ENCODE measurements around the gene SGO2. TPM values are rescaled to one million over a fixed set of nuclear protein-coding genes. Genes with fewer than 3 reads are reported as not detected.

The SGO2 gene
- total and polyA plus RNA-seq, 2 donors (not counting 3 experiments of a cell fraction or from before 2014, with no cell fraction given), result 1.7 to 20.5 TPM

DNA sequence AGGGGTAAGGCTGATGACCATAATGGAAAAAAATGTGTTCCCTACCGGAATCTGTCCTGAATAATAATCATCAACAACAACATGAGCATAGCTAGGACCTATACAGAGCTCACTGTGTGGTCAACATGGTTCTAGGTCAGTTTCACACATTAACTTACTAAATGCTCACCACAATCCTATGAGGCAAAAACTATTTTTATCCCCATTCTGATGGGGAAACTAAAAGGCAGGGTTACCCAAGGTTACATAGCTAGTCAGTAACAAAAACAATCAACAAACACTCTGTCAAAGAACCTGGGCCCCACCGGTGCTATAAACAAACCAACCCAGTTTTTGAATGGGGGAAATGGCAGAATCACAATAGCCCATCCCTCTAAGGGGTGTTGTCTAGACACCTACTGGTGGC lies 100.0 kb downstream of the SGO2 start:
- H3K27ac ChIP-seq (ENCODE audit: insufficient read depth, low read depth, low read length), result no peak overlapping the region

DNA sequence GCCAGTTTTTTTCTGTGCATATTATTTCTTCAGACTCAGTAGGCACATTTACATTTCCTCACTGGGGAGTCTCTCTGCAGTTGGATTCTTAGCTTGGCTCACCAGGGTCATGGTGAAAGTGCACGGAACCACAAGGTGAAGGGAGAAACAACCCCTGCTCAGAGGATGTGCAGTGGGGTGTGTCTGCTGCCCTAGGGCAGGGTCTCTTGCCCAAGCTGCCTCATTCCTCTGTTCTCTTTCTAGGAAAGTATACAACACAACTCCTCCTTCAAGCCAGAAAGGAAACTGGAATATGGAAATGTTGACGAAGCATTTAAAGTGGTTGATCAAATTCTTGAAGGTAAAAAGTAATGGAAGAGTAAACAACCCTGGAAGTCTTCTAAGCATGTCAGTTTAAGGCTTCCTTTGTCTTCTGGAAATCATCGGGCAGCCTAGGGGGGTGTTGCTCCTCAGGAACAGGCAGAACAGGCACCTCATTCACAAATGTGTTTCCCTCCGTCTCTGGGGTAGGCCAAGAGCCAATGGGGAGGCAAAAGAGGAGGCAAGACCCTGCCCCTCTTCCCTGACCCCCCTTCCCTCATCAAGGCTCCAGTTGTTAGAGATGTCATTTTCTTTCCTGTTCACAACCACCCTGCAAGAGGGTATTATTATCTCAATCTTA lies 101.2 kb downstream of the SGO2 start:
- dilution Hi-C loops (cut with MboI; ENCODE audit: extremely low pct_ligation_motif_present, low sequenced_read_pairs), result no loop called here
- H3K4me1 ChIP-seq (ENCODE audit: control insufficient read depth, extremely low read depth, insufficient read depth, low read length), result no peaks in the 10 kb centered on the region

More for the DNA sequence above, 100.0 kb downstream of the SGO2 start:
- POLR2A ChIA-PET, result no interaction called here
- Histone ChIP-seq H3K9me1 (replicated peaks; ENCODE audit: control insufficient read depth, extremely low read depth, insufficient read depth, low read length) (no peaks in the 10 kb centered on the region), H3K4me1 (ENCODE audit: control insufficient read depth, extremely low read depth, insufficient read depth, low read length) (no peaks in the 10 kb centered on the region), H3K4me3 (replicated peaks in 1 of 3; ENCODE audit: insufficient read depth in 1 of 3, low read depth in 1 of 3, low read length in 3 of 3) (no peak overlapping the region), H3K9me3 (replicated peaks; ENCODE audit: control insufficient read depth, insufficient read depth, low read length) (no peaks in the 10 kb centered on the region), H4K20me1 (replicated peaks; ENCODE audit: control insufficient read depth, extremely low read depth, insufficient read depth, low read length) (no peaks in the 10 kb centered on the region), H3K79me2 (ENCODE audit: control insufficient read depth, insufficient read depth, low read length) (no peaks in the 10 kb centered on the region), H3K9ac (replicated peaks; ENCODE audit: extremely low read depth, insufficient read depth, low read length) (no peak overlapping the region), H2AFZ (ENCODE audit: low read depth, low read length) (no peak overlapping the region), H3K27me3 (ENCODE audit: control insufficient read depth in 2 of 2, insufficient read depth in 2 of 2, low read length in 2 of 2) (peaks cover 2 to 7% of the 10 kb centered on the region in 2 experiments), H3K36me3 (ENCODE audit: control insufficient read depth in 2 of 2, extremely low read depth in 1 of 2, insufficient read depth in 2 of 2, low read length in 2 of 2) (no peaks in the 10 kb centered on the region), H3K4me2 (ENCODE audit: insufficient read depth, low read length) (no peak overlapping the region)
- intact Hi-C loops (cut with micrococcal nuclease) (no loop called here), dilution Hi-C loops (cut with MboI; ENCODE audit: extremely low pct_ligation_motif_present, low sequenced_read_pairs) (no loop called here)
- CTCF ChIA-PET, result interaction anchor here (1.4 kb wide), 1 partner anchor 12 kb away, joined by 3 read pairs; no protein-coding TSS in a partner anchor
- BruUV-seq (replicated peaks), result no TSS peak
- no peak for TF ChIP-seq POLR2AphosphoS5 (IDR thresholded peaks at IDR 0.05; ENCODE audit: insufficient read depth, low read depth, low read length)
- TF ChIP-seq, protein P1, sequence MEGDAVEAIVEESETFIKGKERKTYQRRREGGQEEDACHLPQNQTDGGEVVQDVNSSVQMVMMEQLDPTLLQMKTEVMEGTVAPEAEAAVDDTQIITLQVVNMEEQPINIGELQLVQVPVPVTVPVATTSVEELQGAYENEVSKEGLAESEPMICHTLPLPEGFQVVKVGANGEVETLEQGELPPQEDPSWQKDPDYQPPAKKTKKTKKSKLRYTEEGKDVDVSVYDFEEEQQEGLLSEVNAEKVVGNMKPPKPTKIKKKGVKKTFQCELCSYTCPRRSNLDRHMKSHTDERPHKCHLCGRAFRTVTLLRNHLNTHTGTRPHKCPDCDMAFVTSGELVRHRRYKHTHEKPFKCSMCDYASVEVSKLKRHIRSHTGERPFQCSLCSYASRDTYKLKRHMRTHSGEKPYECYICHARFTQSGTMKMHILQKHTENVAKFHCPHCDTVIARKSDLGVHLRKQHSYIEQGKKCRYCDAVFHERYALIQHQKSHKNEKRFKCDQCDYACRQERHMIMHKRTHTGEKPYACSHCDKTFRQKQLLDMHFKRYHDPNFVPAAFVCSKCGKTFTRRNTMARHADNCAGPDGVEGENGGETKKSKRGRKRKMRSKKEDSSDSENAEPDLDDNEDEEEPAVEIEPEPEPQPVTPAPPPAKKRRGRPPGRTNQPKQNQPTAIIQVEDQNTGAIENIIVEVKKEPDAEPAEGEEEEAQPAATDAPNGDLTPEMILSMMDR (IDR thresholded peaks at IDR 0.05; ENCODE audit: extremely low read depth in 1 of 2, insufficient read depth in 1 of 2, low read depth in 1 of 2, low read length in 2 of 2), result no peak
- no peak for TF ChIP-seq FOS (IDR thresholded peaks at IDR 0.05; ENCODE audit: borderline replicate concordance, insufficient read depth, low read length)
- no peak for FAIRE-seq
- DNase-seq (ENCODE audit: low read depth, low spot score), result no peak

More for the DNA sequence above, 101.2 kb downstream of the SGO2 start:
- Histone ChIP-seq H3K36me3 (ENCODE audit: control insufficient read depth in 2 of 2, extremely low read depth in 1 of 2, insufficient read depth in 2 of 2, low read length in 2 of 2) (no peaks in the 10 kb centered on the region), H3K4me3 (replicated peaks in 1 of 3; ENCODE audit: insufficient read depth in 1 of 3, low read depth in 1 of 3, low read length in 3 of 3) (no peak overlapping the region), H3K27ac (ENCODE audit: insufficient read depth, low read depth, low read length) (no peak overlapping the region), H3K4me2 (ENCODE audit: insufficient read depth, low read length) (no peak overlapping the region), H3K79me2 (ENCODE audit: control insufficient read depth, insufficient read depth, low read length) (no peaks in the 10 kb centered on the region), H3K27me3 (ENCODE audit: control insufficient read depth in 2 of 2, insufficient read depth in 2 of 2, low read length in 2 of 2) (peaks cover 2 to 11% of the 10 kb centered on the region in 2 experiments), H4K20me1 (replicated peaks; ENCODE audit: control insufficient read depth, extremely low read depth, insufficient read depth, low read length) (no peaks in the 10 kb centered on the region), H3K9me1 (replicated peaks; ENCODE audit: control insufficient read depth, extremely low read depth, insufficient read depth, low read length) (no peaks in the 10 kb centered on the region), H3K9ac (replicated peaks; ENCODE audit: extremely low read depth, insufficient read depth, low read length) (no peak overlapping the region), H2AFZ (ENCODE audit: low read depth, low read length) (no peak overlapping the region), H3K9me3 (replicated peaks; ENCODE audit: control insufficient read depth, insufficient read depth, low read length) (no peaks in the 10 kb centered on the region)
- POLR2A ChIA-PET, result no interaction called here
- FAIRE-seq (no peak), DNase-seq (ENCODE audit: low read depth, low spot score) (no peak)
- BruUV-seq (replicated peaks), result no TSS peak
- TF ChIP-seq FOS (IDR thresholded peaks at IDR 0.05; ENCODE audit: borderline replicate concordance, insufficient read depth, low read length), result no peak
- no peak for TF ChIP-seq JUN (IDR thresholded peaks at IDR 0.05; ENCODE audit: borderline replicate concordance, insufficient read depth, insufficient read length, low read depth)
- TF ChIP-seq POLR2AphosphoS5 (IDR thresholded peaks at IDR 0.05; ENCODE audit: insufficient read depth, low read depth, low read length), result no peak
- no peak for TF ChIP-seq MYC (IDR thresholded peaks at IDR 0.05; ENCODE audit: low read depth, low read length)
- no peak for TF ChIP-seq GATA2 (IDR thresholded peaks at IDR 0.05; ENCODE audit: insufficient read depth, insufficient read length, low read depth, low read length)
- TF ChIP-seq, protein P1 (IDR thresholded peaks at IDR 0.05; ENCODE audit: extremely low read depth in 1 of 2, insufficient read depth in 1 of 2, low read depth in 1 of 2, low read length in 2 of 2), result no peak
- CTCF ChIA-PET, result interaction anchor here (0.6 to 1.4 kb wide), 3 partner anchors 13 to 618 kb away, joined by 3 read pairs; no protein-coding TSS in a partner anchor
- intact Hi-C loops (cut with micrococcal nuclease), result no loop called here
